ENCODE measurements around the gene TSC22D4.

- TF ChIP-seq, protein P1, sequence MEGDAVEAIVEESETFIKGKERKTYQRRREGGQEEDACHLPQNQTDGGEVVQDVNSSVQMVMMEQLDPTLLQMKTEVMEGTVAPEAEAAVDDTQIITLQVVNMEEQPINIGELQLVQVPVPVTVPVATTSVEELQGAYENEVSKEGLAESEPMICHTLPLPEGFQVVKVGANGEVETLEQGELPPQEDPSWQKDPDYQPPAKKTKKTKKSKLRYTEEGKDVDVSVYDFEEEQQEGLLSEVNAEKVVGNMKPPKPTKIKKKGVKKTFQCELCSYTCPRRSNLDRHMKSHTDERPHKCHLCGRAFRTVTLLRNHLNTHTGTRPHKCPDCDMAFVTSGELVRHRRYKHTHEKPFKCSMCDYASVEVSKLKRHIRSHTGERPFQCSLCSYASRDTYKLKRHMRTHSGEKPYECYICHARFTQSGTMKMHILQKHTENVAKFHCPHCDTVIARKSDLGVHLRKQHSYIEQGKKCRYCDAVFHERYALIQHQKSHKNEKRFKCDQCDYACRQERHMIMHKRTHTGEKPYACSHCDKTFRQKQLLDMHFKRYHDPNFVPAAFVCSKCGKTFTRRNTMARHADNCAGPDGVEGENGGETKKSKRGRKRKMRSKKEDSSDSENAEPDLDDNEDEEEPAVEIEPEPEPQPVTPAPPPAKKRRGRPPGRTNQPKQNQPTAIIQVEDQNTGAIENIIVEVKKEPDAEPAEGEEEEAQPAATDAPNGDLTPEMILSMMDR (IDR thresholded peaks at IDR 0.05; ENCODE audit: low read depth, low read length) = no peak
- TF ChIP-seq EZH2phosphoT487 (IDR thresholded peaks at IDR 0.05; ENCODE audit: low read depth) = no peak
These were observed 59.3 kb downstream of the TSC22D4 start for GRCh38 chr7:100419660-100420226.
